AG10803 (cell line): ENCODE results near the gene NRF1.
"Not testable (repeated sequence)": the region's sequence is repeated elsewhere in the genome, so short reads cannot be mapped to it uniquely, and the experiment has no call there.

Experiments
- DNase-seq: peaks from one replicate; pipeline ENCODE4 v3.0.0; 2010; ENCODE audit warnings: low read depth
- H3K4me3 ChIP-seq: 2 replicates; pipeline ENCODE4 v1.5.1; 2011; ENCODE audit warnings: mild to moderate bottlenecking, low read length, control low read depth
- CTCF ChIP-seq: conservative IDR thresholded peaks from 2 replicates; pipeline ENCODE4 v1.5.1; 2011; ENCODE audit warnings: mild to moderate bottlenecking, low read length, control low read depth, inconsistent platforms

NRF1 gene

GRCh38 chr7:129591868-129592267, 19.7 kb upstream of the NRF1 start:
- no peak for TF ChIP-seq CTCF
- no peak overlapping the region for H3K4me3 ChIP-seq
- DNase-seq, result peak; percentile 17

- H3K4me3 ChIP-seq, result not testable (repeated sequence)
- DNase-seq, result peak; percentile 66
Observed at GRCh38 chr7:129596386-129596785, 15.1 kb upstream of the NRF1 start.

- DNase-seq, result no peak
- no peak for TF ChIP-seq CTCF
- H3K4me3 ChIP-seq, result no peak overlapping the region
Observed at GRCh38 chr7:129597672-129598071, 13.8 kb upstream of the NRF1 start.

DNA sequence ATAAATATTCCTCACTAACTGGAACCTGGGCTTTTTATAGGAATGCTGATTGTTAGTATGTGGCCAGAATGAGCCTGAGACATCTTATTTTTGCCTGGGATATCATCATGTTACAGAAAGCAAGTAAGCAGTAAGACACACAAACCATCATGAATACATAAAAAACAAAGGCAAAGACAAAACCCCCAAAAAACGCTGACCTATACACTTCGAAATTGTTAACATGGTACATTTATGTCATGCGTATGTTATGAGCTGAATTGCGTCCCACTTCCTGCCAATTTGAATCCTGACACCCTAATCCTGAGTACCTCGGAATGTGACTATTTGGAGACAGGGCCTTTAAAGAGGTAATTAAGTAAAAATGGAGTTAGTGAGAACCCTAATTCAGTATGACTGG, 12.3 kb upstream of the NRF1 start:
- no peak for DNase-seq
- TF ChIP-seq CTCF, result no peak

DNA sequence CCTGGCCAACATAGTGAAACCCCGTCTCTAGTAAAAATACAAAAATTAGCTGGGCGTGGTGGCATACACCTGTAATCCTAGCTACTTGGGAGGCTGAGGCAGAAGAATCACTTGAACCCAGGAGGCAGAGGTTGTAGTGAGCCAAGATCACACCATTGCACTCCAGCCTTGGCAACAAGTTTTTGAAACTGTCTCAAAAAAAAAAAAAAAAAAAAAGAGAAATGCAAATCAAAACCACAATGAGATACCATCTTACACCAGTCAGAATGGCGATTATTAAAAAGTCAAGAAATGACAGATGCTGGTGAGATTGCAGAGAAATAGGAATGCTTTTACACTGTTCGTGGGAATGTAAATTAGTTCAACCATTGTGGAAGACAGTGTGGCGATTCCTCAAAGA, 7.9 kb upstream of the NRF1 start:
- not testable (repeated sequence) for DNase-seq, H3K4me3 ChIP-seq

More for the DNA sequence above, 12.3 kb upstream of the NRF1 start:
- H3K4me3 ChIP-seq, result no peak overlapping the region

GRCh38 chr7:129604021-129604420, 7.5 kb upstream of the NRF1 start:
- not testable (repeated sequence) for H3K4me3 ChIP-seq, DNase-seq

GRCh38 chr7:129604713-129605437, 6.6 kb upstream of the NRF1 start:
- TF ChIP-seq CTCF, result no peak
- no peak for DNase-seq
- no peak overlapping the region for H3K4me3 ChIP-seq

DNA sequence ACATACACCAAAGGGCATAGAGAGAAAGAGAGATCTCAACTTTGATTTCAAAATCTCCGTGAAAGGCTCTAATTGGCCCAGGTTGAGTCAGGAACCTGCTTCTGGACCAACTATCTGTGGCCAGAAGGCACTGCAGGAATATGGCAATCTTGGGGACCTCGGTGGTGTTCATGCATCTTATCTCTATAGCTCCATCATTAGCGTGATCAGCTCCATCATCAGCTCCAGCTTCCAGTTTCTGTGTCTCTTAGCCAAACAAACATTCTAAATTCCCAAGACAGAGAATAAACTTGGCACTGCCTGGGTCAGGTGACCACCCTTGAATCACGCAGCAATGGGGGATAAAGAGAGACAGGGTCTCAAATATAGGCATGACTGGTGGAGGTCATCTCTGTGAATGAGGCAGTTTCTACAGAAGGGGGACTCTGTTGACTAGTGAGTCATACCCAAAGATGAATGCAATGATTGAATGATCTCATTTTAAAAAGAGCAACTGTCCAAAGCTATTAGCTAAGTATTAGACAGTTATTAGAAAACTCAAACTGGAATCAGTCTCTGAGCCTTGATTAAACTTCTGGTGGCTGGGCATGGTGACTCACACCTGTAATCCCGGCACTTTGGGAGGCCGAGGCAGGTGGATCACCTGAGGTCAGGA, 5.4 kb upstream of the NRF1 start:
- no peak for TF ChIP-seq CTCF
- no peak overlapping the region for H3K4me3 ChIP-seq
- no peak for DNase-seq

DNA sequence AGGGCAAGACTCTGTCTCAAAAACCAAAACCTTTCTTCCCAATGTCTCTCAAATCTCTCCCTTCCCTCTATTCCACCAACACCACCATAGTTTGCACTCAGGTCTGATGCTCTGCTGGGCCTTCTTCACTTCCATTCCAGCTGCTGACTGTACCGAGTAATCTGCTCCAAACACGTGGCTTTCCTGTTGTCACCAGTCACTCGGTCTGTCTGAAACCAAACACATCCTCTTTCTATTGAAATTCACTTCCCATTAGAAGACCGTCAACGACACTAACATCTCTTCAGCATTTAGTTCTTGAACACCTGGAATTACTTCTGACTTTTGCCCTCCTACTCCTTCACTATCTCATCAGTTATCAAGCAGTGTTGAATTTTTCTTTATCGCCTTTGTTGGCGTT, 4.7 kb upstream of the NRF1 start:
- DNase-seq, result no peak
- H3K4me3 ChIP-seq, result no peak overlapping the region
- no peak for TF ChIP-seq CTCF
